GM19035 (cell line): ENCODE results near the gene CNDP1.
"Not testable (repeated sequence)": the region's sequence is repeated elsewhere in the genome, so short reads cannot be mapped to it uniquely, and the experiment has no call there.

Experiments
- ATAC-seq: cut with Tn5 transposase; IDR thresholded peaks from one replicate; pipeline ENCODE4 v1.9.1; 2021; ENCODE audit not compliant: unreplicated experiment

Gene CNDP1

GRCh38 chr18:74534150-74534969 lies at the start of gene CNDP1:
Gene CNDP1 (plus strand): TSS chr18:74534500. CDS start chr18:74534668, 168 bp downstream.
- no peak for ATAC-seq

DNA sequence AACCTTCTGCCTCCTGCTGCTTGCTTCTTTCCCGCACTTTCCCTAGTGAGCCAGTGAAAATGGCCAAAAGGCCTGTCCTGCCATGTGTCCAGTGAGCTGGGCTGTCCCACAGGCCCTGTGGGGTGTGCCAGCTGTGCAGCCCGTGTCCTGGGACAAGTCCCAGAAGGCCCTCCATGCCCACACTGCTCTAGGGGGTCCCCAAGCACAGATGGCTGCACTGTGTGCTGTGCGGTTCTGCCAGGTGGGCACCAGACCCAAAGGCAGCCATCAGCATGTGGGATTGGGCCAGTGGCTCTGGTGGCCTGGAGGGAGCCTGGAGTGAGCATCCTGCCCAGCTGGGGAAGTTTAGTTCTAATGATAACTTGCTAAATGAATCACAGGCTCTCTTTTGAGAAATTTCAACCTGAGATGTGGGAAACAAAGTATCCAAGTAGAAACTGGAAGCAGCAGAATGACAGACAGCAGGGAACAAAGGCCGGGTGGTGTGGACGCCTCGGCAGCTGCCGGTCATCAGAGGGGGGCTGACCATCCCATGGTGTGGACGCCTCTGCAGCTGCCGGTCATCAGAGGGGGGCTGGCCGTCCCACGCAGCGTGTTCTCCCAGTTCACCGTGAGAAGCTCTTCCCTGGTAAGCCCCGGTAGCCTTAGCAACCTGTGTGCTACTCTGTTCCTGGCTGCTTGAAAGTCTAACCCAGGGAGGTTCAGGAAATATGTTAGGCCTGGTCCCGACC lies 48.0 kb upstream of the CNDP1 start:
- no peak for ATAC-seq

- no peak for ATAC-seq
These were observed 45.9 kb upstream of the CNDP1 start for GRCh38 chr18:74488354-74488753.

- no peak for ATAC-seq
These were observed 45.4 kb upstream of the CNDP1 start for GRCh38 chr18:74488864-74489263.

GRCh38 chr18:74489676-74490075 lies 44.6 kb upstream of the CNDP1 start:
- ATAC-seq, result no peak

DNA sequence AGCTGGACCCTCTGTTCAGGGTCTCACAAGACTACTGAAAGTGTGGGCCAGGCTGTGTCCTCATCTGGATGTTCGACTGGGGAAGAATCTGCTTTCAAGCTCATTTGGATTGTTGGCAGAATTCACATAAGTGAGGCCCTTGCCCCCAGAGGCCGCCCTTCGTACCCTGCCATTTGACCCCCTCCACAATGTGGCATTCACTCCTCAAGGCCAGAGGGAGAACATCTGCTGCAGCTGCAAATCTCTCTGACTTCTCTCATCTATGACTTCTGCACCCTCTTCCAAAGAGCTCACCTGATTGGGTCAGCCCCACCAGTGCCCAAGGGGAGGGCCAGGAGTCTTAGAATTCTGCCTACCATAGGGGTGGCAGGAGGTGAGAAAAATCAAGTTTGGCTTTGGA lies 42.0 kb upstream of the CNDP1 start:
- ATAC-seq, result no peak

- peak; percentile 15 for ATAC-seq
These were observed 40.6 kb upstream of the CNDP1 start for GRCh38 chr18:74493689-74494088.

- ATAC-seq, result no peak
These were observed 39.8 kb upstream of the CNDP1 start for GRCh38 chr18:74494514-74494913.

- ATAC-seq, result peak; percentile 76
These were observed 38.5 kb upstream of the CNDP1 start, which contains the start of gene CNDP2 for GRCh38 chr18:74495581-74496507. Gene CNDP2 (plus strand): TSS chr18:74496363. CDS start chr18:74499974, 3,611 bp downstream.

DNA sequence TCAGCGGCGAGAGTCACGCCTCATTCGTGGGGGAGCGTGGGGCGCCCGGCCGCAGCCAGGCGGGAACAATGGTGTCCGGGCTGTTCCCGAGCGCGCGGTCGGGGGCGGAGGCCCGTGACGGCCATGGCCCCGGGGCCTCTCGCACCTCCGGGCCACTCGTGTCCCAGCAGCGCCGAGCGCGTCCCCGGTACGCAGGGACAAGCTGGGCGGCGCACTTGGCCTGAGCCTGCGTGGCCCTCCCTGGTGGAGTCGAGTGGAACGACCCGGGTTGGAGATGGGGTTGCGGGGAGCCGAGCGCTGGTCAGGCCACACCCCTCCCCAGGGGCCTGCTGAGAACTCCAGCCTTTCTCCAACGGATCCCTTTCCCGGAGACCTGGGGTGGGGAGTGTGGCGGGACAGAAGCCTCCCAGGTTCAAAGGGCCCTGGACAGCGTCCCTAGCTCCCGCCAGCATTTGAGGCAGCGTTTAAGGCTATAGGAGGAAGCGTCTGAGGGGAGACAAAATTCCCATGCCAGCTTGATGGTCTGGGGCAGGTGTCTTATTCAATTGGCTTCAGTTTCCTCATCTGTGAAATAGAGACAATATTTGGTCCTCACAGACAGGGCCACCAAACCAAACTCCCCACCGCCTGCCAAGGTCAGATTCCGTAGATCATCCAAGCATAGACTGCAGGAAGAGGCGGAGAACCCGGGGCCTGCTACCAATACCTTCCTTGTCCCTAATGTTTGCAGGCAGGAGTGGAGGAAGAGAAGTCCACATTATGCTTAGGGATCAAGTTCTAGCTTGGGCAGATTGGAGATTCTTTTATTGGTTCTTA lies 37.6 kb upstream of the CNDP1 start:
- ATAC-seq, result peak; percentile 27

DNA sequence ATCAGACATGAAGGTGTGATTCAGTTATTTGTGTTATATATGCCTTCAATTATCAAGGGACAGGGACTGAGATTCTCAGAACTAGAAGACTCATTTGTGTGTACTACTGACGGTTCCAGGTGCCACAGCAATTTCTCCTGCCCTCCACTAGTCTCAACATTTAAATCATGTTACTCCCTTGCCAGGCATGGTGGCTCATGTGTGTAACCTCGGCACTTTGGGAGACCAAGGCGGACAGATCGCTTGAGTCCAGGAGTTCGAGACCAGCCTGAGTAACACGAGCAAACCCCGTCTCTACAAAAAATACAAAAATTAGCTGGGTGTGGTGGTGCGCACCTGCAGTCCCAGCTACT lies 37.0 kb upstream of the CNDP1 start:
- ATAC-seq, result no peak

DNA sequence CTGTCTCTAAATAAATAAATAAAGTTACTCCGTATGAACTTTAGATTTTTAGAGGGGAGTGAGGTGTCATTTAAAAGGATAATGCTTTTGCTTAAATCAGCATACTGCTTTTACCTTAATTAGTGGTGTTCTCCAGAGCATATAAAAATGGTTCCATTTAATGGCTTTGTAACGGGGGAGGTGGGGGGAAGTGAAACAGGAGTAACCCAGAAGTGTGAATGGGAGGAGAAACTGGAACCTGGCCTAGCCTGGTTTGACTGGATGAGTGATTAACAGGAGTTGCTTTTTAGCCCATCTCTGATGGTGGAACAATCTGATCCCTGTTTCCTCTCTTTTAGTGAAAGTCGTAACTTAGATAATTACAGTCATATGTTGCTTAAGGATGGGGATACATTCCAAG lies 36.5 kb upstream of the CNDP1 start:
- no peak for ATAC-seq

DNA sequence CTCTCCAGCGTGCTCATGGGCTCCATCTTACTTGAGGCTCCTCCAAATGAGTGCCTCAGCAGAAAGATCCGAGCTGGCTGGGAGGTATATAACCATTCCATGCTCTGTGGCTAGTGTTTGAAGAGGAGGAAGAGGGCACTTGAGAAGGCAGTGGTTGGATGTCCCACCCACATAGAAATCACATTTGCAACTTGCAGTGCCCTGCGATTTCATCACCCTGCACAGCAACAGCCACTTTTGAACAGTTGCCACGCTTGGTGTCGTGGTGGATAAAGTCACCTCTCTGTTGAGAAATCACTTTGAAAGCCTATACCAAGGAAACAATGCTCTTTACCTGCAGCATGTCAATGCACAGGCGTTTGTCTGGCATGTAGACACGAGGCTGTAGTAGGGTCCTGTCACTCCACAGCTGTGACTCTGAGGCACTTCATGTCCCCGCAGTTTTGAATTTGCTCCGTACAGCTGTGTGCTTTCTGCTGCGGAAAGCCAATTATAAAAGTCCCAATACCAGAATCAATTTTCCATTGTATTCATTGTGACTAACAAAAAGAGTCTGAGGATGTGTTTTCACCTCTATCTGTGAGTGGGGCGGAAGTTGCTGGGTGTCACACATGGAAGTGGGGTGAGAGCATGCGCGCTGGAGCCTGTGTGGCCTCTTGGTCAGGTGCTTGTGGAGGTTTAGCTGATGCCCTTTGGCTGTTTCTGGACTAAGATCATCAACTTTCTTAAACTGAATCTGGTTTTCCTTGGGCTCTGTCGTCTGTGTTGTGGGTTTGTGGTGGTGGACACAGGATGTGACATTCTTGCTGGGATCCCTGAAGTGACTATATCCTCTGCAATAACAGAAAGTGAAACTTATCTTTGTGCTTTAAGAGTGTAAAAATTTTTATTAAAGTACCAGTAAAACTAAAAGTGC lies 35.3 kb upstream of the CNDP1 start:
- ATAC-seq, result peak; percentile 36

GRCh38 chr18:74499633-74500032 lies 34.7 kb upstream of the CNDP1 start:
- peak; percentile 42 for ATAC-seq

GRCh38 chr18:74500372-74500771 lies 33.9 kb upstream of the CNDP1 start:
- no peak for ATAC-seq

DNA sequence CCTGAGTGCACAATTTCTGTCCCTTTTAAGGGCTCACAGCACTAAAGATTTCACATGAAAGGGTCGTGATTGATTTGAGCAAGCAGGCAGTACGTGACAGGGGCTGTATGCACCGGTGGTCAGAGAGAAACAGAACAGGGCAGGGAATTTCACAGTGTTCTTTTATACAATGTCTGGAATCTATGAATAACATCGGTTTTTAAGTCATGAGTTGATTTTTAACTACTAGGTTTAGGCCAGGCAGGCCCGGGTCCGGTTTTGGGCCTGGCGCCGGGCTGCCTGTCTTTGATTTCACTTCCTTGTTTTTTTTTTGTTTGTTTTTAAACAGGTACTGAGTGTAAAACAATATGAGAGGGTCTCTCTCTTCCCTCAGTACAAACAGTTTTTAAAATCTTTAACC lies 33.5 kb upstream of the CNDP1 start:
- not testable (repeated sequence) for ATAC-seq

GRCh38 chr18:74501386-74501785 lies 32.9 kb upstream of the CNDP1 start:
- ATAC-seq, result no peak

- no peak for ATAC-seq
These were observed 31.2 kb upstream of the CNDP1 start for GRCh38 chr18:74503137-74503536.

GRCh38 chr18:74505776-74506175 lies 28.5 kb upstream of the CNDP1 start:
- ATAC-seq, result no peak
